Measurements from ENCODE around the gene GARNL3.

The GARNL3 gene

GRCh38 chr9:127399736-127400269 lies 135.2 kb downstream of the GARNL3 start:
- POLR2A ChIA-PET = interaction anchor here (0.5 to 0.7 kb wide), 3 partner anchors 198 to 1238 kb away, joined by 4 to 5 read pairs (median 5); no protein-coding TSS in a partner anchor

GRCh38 chr9:127402401-127403090 lies 138.0 kb downstream of the GARNL3 start:
- H3K9me3 ChIP-seq (ENCODE audit: control insufficient read depth, insufficient read depth, low read depth, low read length) = no peaks in the 10 kb centered on the region
- ChIA-PET POLR2A (interaction anchor here (0.6 kb wide), 1 partner anchor 218 kb away, joined by 8 read pairs; no protein-coding TSS in a partner anchor), CTCF (interaction anchor here (1.0 kb wide), 2 partner anchors 9 to 16 kb away, joined by 4 to 5 read pairs; no protein-coding TSS in a partner anchor)
- H3K4me3 ChIP-seq (ENCODE audit: low read depth, low read length) = no peak overlapping the region
- H3K36me3 ChIP-seq (ENCODE audit: control insufficient read depth in 2 of 2, insufficient read depth in 1 of 2, low read length in 2 of 2) = peaks cover 0 to 58% of the 10 kb centered on the region in 2 experiments; a peak in 1 of 3 replicates
- no peak overlapping the region for H3K27ac ChIP-seq (ENCODE audit: extremely low read depth, low read depth, low read length)
- H3K4me1 ChIP-seq (ENCODE audit: control insufficient read depth, insufficient read depth, low read length) = 0 out of 2 replicates have a peak, but pooled peaks cover 2% of the 10 kb centered on the region
- TF ChIP-seq ZNF311 (tag by site-specific recombination; IDR thresholded peaks at IDR 0.05; ENCODE audit: borderline replicate concordance) = no peak
- no peak for TF ChIP-seq ZNF184 (tag by site-specific recombination; IDR thresholded peaks at IDR 0.05)
- TF ChIP-seq ZNF423 (tag by site-specific recombination; IDR thresholded peaks at IDR 0.05) = no peak
- TF ChIP-seq ZNF341 (tag by site-specific recombination; IDR thresholded peaks at IDR 0.05; ENCODE audit: low read depth) = peak; percentile 57
- TF ChIP-seq ZNF292 (tag by site-specific recombination; IDR thresholded peaks at IDR 0.05; ENCODE audit: borderline replicate concordance, low read depth) = no peak
- TF ChIP-seq CTCF (tag by site-specific recombination; IDR thresholded peaks at IDR 0.05) = no peak
- TF ChIP-seq ZNF23 (tag by site-specific recombination; IDR thresholded peaks at IDR 0.05; ENCODE audit: borderline replicate concordance) = no peak

More at GRCh38 chr9:127399736-127400269, 135.2 kb downstream of the GARNL3 start:
- H3K4me3 ChIP-seq (ENCODE audit: low read depth, low read length) = no peak overlapping the region
- H3K9me3 ChIP-seq (ENCODE audit: control insufficient read depth, insufficient read depth, low read depth, low read length) = no peaks in the 10 kb centered on the region
- H3K36me3 ChIP-seq (ENCODE audit: control insufficient read depth in 2 of 2, insufficient read depth in 1 of 2, low read length in 2 of 2) = peaks cover 0 to 44% of the 10 kb centered on the region in 2 experiments; a peak in 1 of 3 replicates
- no peak overlapping the region for H3K27ac ChIP-seq (ENCODE audit: extremely low read depth, low read depth, low read length)
- H3K4me1 ChIP-seq (ENCODE audit: control insufficient read depth, insufficient read depth, low read length) = 0 out of 2 replicates have a peak, but pooled peaks cover 5% of the 10 kb centered on the region
- no peak for TF ChIP-seq ZNF394 (tag by site-specific recombination; IDR thresholded peaks at IDR 0.05; ENCODE audit: borderline replicate concordance)
- TF ChIP-seq ZNF488 (tag by site-specific recombination; IDR thresholded peaks at IDR 0.05) = no peak
- TF ChIP-seq ZNF18 (tag by site-specific recombination; IDR thresholded peaks at IDR 0.05) = no peak
- TF ChIP-seq BCL11A (tag by site-specific recombination; IDR thresholded peaks at IDR 0.05; ENCODE audit: low read depth) = no peak
- no peak for TF ChIP-seq ZNF558 (tag by site-specific recombination; IDR thresholded peaks at IDR 0.05)
- no peak for TF ChIP-seq ZNF785 (tag by site-specific recombination; IDR thresholded peaks at IDR 0.05)
- no peak for TF ChIP-seq ZNF501 (tag by site-specific recombination; IDR thresholded peaks at IDR 0.05)
- no peak for TF ChIP-seq ZNF112 (tag by site-specific recombination; IDR thresholded peaks at IDR 0.05)
- no peak for TF ChIP-seq PRDM10 (tag by site-specific recombination; IDR thresholded peaks at IDR 0.05)
- no peak for TF ChIP-seq ZNF133 (tag by site-specific recombination; IDR thresholded peaks at IDR 0.05)
- CTCF ChIA-PET = interaction anchor here (1.0 to 1.7 kb wide), 4 partner anchors 81 to 186 kb away, joined by 3 to 5 read pairs (median 4); no protein-coding TSS in a partner anchor
